Tibial nerve (tissue), 4 donors: ENCODE results near the gene EPSTI1.

Experiments
- CTCF ChIP-seq, 5 experiments: fragments of 200-600 bp in 3 of 5; fragments of 450-650 bp in 2 of 5; sonication (generic) in 3 of 5; IDR thresholded peaks; one replicate each; pipeline ENCODE4 v1.5.1; 2016 to 2019; ENCODE audit warnings: antibody characterized with exemption in 5 of 5, mild to moderate bottlenecking in 3 of 5, moderate library complexity in 2 of 5
- EP300 ChIP-seq, 2 donors: sonication (generic); formaldehyde crosslinking; IDR thresholded peaks; one replicate each; pipeline ENCODE4 v1.6.1; 2017; ENCODE audit warnings: antibody characterized with exemption in 2 of 2, mild to moderate bottlenecking in 1 of 2
- POLR2A ChIP-seq, 2 donors: fragments of 450-650 bp; IDR thresholded peaks; one replicate each; pipeline ENCODE4 v1.6.1; 2017; ENCODE audit warnings: antibody characterized with exemption in 2 of 2, mild to moderate bottlenecking in 2 of 2, moderate library complexity in 2 of 2

- no peak for TF ChIP-seq CTCF (IDR thresholded peaks at IDR 0.05)
- TF ChIP-seq POLR2A (IDR thresholded peaks at IDR 0.05) = no peak
- TF ChIP-seq EP300 (IDR thresholded peaks at IDR 0.05) = no peak
Observed at GRCh38 chr13:42867232-42867631, 124.8 kb downstream of the EPSTI1 start.
